ENCODE data around the gene FGD6.
"Not testable (repeated sequence)": the region's sequence is repeated elsewhere in the genome, so short reads cannot be mapped to it uniquely, and the experiment has no call there.

FGD6 gene

DNA sequence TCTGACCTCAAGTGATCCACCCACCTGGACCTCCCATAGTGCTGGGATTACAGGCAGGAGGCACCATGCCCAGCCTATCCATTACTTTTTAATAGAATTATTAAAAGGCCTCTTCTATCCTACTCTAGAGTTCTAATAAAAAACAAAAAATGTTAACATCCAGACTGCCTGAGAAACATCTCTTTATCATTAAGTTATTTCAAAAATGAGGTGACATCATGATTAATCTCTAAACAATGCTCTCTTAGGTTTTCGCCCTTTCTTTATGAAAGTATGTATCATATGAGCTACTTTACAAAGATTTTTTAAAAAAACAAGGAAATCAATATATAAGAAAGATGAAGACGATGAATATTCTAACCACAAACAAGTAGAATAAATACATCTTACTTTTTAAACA lies 52.6 kb downstream of the FGD6 start:
- Histone ChIP-seq H4K20me1 (no peaks in the 10 kb centered on the region), H3K9ac (no peak overlapping the region), H3K36me3 (0 out of 2 replicates have a peak, but pooled peaks cover 4% of the 10 kb centered on the region), H3K27me3 (no peaks in the 10 kb centered on the region), H3K27ac (no peak overlapping the region), H3K4me3 (no peak overlapping the region), H3K4me1 (no peaks in the 10 kb centered on the region), H3K9me3 (no peaks in the 10 kb centered on the region), H3K4me2 (no peak overlapping the region)
- no peak for TF ChIP-seq Cebpa-rat (IDR thresholded peaks at IDR 0.05)

DNA sequence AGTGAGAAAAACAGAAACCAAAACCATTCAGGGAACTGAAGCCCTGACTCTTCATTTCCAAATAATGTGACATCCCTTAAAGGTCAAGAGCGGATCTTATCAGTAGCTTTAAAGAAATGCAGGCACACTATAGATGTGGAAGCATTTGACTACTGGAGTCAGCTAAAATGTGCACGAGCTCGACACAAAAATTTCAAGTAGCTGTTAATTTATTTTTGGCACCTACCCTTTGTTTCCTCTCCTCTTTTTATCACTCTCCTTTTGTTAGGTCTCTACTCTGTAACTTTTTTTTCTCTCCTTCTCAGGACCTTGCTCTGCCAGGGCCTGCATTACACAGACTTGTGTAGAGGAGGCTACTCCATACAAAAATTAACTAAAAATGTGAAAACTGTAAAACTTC lies 58.3 kb downstream of the FGD6 start:
- Histone ChIP-seq H3K4me2 (no peak overlapping the region), H3K27me3 (no peaks in the 10 kb centered on the region), H3K9me3 (peaks cover 18% of the 10 kb centered on the region), H3K9ac (no peak overlapping the region), H3K36me3 (peaks cover 4% of the 10 kb centered on the region; the same call in 1 of the 2 replicates), H3K4me1 (no peaks in the 10 kb centered on the region), H4K20me1 (no peaks in the 10 kb centered on the region), H3K27ac (no peak overlapping the region), H3K4me3 (no peak overlapping the region)
- no peak for TF ChIP-seq Cebpa-rat (IDR thresholded peaks at IDR 0.05)

DNA sequence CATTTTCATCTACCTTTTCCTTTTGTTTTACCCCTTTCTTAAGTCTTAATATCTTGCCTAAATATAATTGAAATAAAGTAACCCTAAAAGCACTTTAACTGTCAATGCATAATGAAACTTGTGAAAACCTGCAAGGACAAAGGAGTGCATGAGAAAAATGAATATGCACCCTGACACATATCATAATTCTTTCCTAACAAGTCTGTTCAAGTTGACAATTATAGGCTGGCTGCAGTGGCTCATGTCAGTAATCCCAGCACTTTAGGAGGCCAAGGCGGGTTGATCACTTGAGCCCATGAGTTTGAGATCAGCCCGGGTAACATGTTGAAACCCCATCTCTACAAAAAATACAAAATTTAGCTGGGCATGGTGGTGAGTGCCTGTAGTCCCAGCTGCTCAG lies 65.4 kb downstream of the FGD6 start:
- Histone ChIP-seq H3K36me3 (0 out of 2 replicates have a peak, but pooled peaks cover 3% of the 10 kb centered on the region), H3K27ac (no peak overlapping the region), H3K9me3 (peaks cover 8% of the 10 kb centered on the region; the same call in 1 of the 2 replicates), H3K4me3 (no peak overlapping the region), H4K20me1 (no peaks in the 10 kb centered on the region), H3K9ac (no peak overlapping the region), H3K27me3 (no peaks in the 10 kb centered on the region), H3K4me2 (no peak overlapping the region), H3K4me1 (no peaks in the 10 kb centered on the region)
- TF ChIP-seq Cebpa-rat (IDR thresholded peaks at IDR 0.05) = no peak

DNA sequence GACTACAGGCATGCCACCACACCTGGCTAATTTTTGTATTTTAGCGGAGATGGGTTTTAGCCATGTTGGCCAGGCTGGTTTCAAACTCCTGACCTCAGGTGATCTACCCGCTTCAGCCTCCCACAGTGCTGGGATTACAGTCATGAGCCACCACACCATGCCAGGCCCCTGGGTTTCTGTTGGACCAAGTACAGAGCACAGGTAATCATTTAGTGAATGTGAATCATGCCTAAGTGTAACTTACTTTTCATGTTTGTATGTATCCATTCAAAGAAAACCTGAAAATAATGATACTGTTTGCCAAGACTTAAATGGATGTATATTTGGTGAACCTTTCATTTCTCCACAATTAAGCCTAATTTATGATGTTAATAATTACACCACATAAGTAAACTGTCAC lies 65.9 kb downstream of the FGD6 start:
- Histone ChIP-seq H3K9ac (no peak overlapping the region), H3K27me3 (no peaks in the 10 kb centered on the region), H3K4me1 (no peaks in the 10 kb centered on the region), H3K4me2 (no peak overlapping the region), H3K4me3 (no peak overlapping the region), H4K20me1 (no peaks in the 10 kb centered on the region), H3K9me3 (peaks cover 4% of the 10 kb centered on the region; the same call in 1 of the 2 replicates), H3K27ac (no peak overlapping the region), H3K36me3 (0 out of 2 replicates have a peak, but pooled peaks cover 3% of the 10 kb centered on the region)
- no peak for TF ChIP-seq Cebpa-rat (IDR thresholded peaks at IDR 0.05)

DNA sequence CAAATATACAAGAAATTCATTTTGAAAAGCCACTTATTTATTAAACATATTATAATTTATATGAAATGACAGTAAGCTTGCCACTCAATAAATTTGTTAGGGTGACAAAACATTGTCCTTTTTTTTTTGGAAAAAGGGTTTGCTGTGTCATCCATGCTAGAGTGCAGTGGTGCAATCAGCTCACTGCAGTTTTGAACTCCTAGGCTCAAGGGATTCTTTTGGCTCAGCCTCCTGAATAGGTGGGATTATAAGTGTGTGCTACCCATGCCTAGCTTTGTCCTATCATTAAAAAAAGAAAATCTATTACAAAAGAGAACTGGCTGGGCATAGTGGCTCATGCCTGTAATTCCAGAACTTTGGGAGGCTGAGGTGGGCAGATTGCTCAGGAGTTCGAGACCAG lies 66.8 kb downstream of the FGD6 start:
- no peak overlapping the region for H3K4me3 ChIP-seq
- no peak overlapping the region for H3K4me2 ChIP-seq
- TF ChIP-seq Cebpa-rat (IDR thresholded peaks at IDR 0.05) = no peak
- H3K27me3 ChIP-seq = no peaks in the 10 kb centered on the region
- H3K27ac ChIP-seq = no peak overlapping the region
- no peak overlapping the region for H3K9ac ChIP-seq
- no peaks in the 10 kb centered on the region for H4K20me1 ChIP-seq
- 0 out of 2 replicates have a peak, but pooled peaks cover 3% of the 10 kb centered on the region for H3K36me3 ChIP-seq
- H3K4me1 ChIP-seq = no peaks in the 10 kb centered on the region
- no peaks in the 10 kb centered on the region for H3K9me3 ChIP-seq

DNA sequence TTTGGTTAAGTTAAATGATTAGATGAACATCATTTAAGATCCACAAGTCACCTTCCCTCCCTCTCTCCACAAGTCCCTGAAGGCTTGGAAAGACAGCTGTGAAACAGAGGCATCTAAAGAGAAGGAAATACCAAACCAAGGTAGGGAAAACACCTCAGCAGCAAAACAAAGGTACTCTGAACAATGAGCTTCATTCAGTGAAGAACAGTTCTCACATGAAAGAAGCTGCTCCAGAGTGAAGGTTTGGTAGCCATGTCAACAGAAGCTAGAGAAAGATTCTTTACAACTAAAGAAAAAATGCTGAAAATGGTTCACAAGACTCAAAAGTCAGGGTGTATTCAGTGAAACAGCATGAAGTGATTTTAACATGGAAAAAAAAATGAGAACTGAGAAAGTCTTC lies 69.4 kb downstream of the FGD6 start:
- no peak overlapping the region for H3K4me3 ChIP-seq
- H3K27ac ChIP-seq = no peak overlapping the region
- no peak for TF ChIP-seq Cebpa-rat (IDR thresholded peaks at IDR 0.05)
- no peaks in the 10 kb centered on the region for H3K4me1 ChIP-seq
- no peak overlapping the region for H3K4me2 ChIP-seq
- no peaks in the 10 kb centered on the region for H3K9me3 ChIP-seq
- no peaks in the 10 kb centered on the region for H4K20me1 ChIP-seq
- H3K9ac ChIP-seq = no peak overlapping the region
- H3K27me3 ChIP-seq = no peaks in the 10 kb centered on the region
- H3K36me3 ChIP-seq = 0 out of 2 replicates have a peak, but pooled peaks cover 3% of the 10 kb centered on the region

DNA sequence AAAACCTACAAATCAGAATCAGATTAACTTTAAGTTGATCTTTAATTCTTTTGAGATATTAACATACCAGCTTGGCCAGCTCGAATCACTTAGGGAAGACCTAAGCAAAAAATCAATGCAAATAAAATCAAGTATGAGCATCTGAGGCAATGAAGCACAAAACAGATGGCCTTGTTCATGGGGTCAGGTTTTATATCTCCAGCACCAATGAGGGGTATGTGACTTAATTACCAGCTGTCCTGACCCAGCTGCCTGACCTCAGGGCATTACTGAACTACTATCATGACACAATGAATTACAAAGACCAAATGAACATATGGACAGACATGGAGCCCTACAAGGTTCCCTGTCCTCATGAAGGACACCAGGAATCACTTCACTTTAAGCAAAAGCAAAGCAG lies 70.5 kb downstream of the FGD6 start:
- Histone ChIP-seq H4K20me1 (no peaks in the 10 kb centered on the region), H3K27ac (no peak overlapping the region), H3K9ac (no peak overlapping the region)

DNA sequence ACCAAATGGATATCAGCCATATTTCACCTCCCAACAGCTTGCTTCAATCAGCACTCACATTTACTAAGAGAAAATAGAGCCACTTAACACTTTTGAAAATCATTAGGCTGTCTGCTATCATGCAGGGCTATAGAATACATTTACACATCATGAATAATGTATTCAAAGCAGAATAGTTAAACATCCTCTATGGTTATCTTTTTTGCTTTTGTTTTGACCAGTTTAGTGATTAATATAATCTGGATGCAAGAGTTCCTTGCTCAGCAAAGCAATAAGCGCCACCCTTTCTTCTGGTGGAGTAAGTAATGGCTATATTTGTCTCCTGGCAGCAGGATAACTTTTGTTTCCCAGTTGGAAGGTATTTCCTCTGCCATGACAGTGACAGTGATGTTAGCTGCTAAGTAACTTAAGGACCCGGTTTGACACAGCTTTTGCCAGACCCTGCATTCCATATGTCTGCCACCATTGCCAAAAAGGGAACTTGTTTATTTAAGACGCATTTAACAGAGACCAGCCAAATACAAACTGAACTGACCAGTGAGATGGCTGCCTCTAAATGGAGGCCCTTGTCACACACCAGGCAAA lies 73.6 kb downstream of the FGD6 start:
- H4K20me1 ChIP-seq = no peaks in the 10 kb centered on the region
- H3K27me3 ChIP-seq = no peaks in the 10 kb centered on the region
- no peak for TF ChIP-seq Cebpa-rat (IDR thresholded peaks at IDR 0.05)
- no peak overlapping the region for H3K27ac ChIP-seq
- no peaks in the 10 kb centered on the region for H3K36me3 ChIP-seq
- no peak overlapping the region for H3K9ac ChIP-seq
- no peaks in the 10 kb centered on the region for H3K4me1 ChIP-seq
- no peak overlapping the region for H3K4me2 ChIP-seq
- no peaks in the 10 kb centered on the region for H3K9me3 ChIP-seq
- H3K4me3 ChIP-seq = no peak overlapping the region

More for the DNA sequence above, 70.5 kb downstream of the FGD6 start:
- H3K4me1 ChIP-seq = no peaks in the 10 kb centered on the region
- no peak overlapping the region for H3K4me2 ChIP-seq
- H3K9me3 ChIP-seq = no peaks in the 10 kb centered on the region
- no peak overlapping the region for H3K4me3 ChIP-seq
- TF ChIP-seq Cebpa-rat (IDR thresholded peaks at IDR 0.05) = no peak
- H3K36me3 ChIP-seq = 0 out of 2 replicates have a peak, but pooled peaks cover 3% of the 10 kb centered on the region
- H3K27me3 ChIP-seq = no peaks in the 10 kb centered on the region

DNA sequence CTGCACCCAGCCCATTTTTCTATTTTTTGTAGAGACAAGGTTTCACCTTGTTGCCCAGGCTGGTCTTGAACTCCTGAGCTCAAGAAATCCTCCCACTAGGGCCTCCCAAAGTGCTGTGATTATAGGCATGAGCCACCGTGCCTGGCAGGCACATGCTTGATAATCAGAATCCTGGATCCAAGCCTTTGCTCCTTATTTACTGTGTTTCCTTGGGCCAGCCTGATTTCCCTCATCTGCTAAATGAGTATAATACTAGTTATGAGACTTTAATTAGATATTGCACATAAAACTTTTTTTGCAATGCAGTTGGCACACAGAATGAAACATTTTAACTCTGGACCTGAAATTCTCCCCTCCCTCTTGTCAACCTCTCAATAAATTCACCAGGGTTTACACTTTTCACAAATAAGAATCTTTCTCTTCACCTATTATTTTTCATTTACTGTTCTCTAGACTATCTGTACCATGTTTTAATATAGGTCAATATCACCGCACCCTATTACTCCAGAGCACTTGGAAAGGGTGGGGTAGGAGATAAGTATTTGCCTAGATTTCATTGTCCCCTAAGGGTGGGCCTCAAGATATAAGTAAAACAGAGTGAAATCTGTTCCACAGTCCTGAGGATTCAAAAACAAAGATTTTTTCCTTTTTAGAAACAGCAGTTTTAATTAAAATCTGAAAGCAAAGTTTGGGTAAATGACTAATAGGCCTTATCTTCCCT lies 74.7 kb downstream of the FGD6 start:
- Histone ChIP-seq H3K9me3 (no peaks in the 10 kb centered on the region), H3K4me3 (no peak overlapping the region), H3K4me1 (no peaks in the 10 kb centered on the region), H3K27ac (no peak overlapping the region), H3K9ac (no peak overlapping the region), H3K4me2 (no peak overlapping the region), H3K36me3 (no peaks in the 10 kb centered on the region), H3K27me3 (no peaks in the 10 kb centered on the region), H4K20me1 (no peaks in the 10 kb centered on the region)
- no peak for TF ChIP-seq Cebpa-rat (IDR thresholded peaks at IDR 0.05)

DNA sequence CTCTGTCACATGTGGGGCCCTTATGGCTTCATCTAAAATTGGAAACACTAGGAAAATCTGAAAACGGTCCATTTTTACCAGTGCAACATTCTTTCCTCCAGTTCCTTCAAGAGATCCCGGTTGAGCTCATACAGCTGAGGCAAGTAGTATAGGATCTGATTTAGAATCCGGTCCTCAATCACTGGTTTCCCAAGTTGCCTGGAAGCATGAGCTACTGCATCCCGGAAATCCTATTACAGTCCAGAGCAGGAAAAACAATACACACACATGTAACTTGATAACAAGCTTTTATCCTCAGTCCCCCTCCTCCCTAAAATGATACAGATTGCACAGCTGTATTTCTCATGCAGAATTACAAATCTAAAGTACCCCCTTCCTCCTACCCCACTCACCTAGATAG lies 76.0 kb downstream of the FGD6 start:
- TF ChIP-seq Cebpa-rat (IDR thresholded peaks at IDR 0.05) = no peak
- H3K27me3 ChIP-seq = no peaks in the 10 kb centered on the region

DNA sequence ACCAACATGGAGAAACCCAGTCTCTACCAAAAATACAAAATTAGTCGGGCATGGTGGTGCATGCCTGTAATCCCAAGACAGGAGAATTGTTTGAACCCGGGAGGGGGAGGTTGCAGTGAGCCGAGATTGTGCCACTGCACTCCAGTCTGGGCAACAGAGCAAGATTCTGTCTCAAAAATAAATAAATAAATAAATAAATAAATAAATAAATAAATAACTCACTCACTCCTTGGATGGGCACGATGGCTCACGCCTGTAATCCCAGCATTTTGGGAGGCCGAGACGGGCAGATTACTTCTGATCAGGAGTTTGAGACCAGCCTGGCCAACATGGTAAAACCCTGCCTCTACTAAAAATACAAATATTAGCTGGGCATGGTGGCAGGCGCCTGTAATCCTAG lies 79.2 kb downstream of the FGD6 start:
- H4K20me1 ChIP-seq = not testable (repeated sequence)

More for the DNA sequence above, 76.0 kb downstream of the FGD6 start:
- no peak overlapping the region for H3K27ac ChIP-seq
- H4K20me1 ChIP-seq = no peaks in the 10 kb centered on the region
- no peak overlapping the region for H3K9ac ChIP-seq
- no peaks in the 10 kb centered on the region for H3K36me3 ChIP-seq
- no peaks in the 10 kb centered on the region for H3K9me3 ChIP-seq
- no peak overlapping the region for H3K4me2 ChIP-seq
- H3K4me1 ChIP-seq = no peaks in the 10 kb centered on the region
- H3K4me3 ChIP-seq = no peak overlapping the region

More for the DNA sequence above, 79.2 kb downstream of the FGD6 start:
- not testable (repeated sequence) for H3K9ac ChIP-seq, H3K27ac ChIP-seq, H3K4me1 ChIP-seq, H3K4me2 ChIP-seq, H3K9me3 ChIP-seq, H3K4me3 ChIP-seq, H3K27me3 ChIP-seq, H3K36me3 ChIP-seq

Measured in BLaER1 (cell line).